HG03521 (cell line): ENCODE data around the gene FADS6.

Experiments used
- ATAC-seq: cut with Tn5 transposase; IDR thresholded peaks from one replicate; pipeline ENCODE4 v1.9.1; 2021; ENCODE audit warnings: mild to moderate bottlenecking, moderate library complexity; ENCODE audit not compliant: unreplicated experiment

Gene FADS6

GRCh38 chr17:74855323-74855722, 38.1 kb downstream of the FADS6 start:
- ATAC-seq = no peak

- no peak for ATAC-seq
Measured at GRCh38 chr17:74854792-74855191, 38.6 kb downstream of the FADS6 start.

GRCh38 chr17:74853669-74854068, 39.8 kb downstream of the FADS6 start:
- no peak for ATAC-seq

- no peak for ATAC-seq
Measured at GRCh38 chr17:74853048-74853397, 40.4 kb downstream of the FADS6 start.

- ATAC-seq = no peak
Measured at GRCh38 chr17:74852237-74853047, 41.0 kb downstream of the FADS6 start.

GRCh38 chr17:74851612-74852236, 41.7 kb downstream of the FADS6 start:
- no peak for ATAC-seq

- no peak for ATAC-seq
Measured at GRCh38 chr17:74850914-74851313, 42.5 kb downstream of the FADS6 start.

GRCh38 chr17:74850310-74850709, 43.1 kb downstream of the FADS6 start:
- no peak for ATAC-seq

- no peak for ATAC-seq
Measured at GRCh38 chr17:74848656-74849399, 44.6 kb downstream of the FADS6 start.

GRCh38 chr17:74846621-74847020, 46.8 kb downstream of the FADS6 start:
- ATAC-seq = no peak

- ATAC-seq = no peak
Measured at GRCh38 chr17:74843352-74843627, 50.1 kb downstream of the FADS6 start.

GRCh38 chr17:74842599-74843351, 50.7 kb downstream of the FADS6 start:
- no peak for ATAC-seq

GRCh38 chr17:74842146-74842598, 51.3 kb downstream of the FADS6 start:
- ATAC-seq = no peak

- no peak for ATAC-seq
Measured at GRCh38 chr17:74840989-74841666, 52.3 kb downstream of the FADS6 start.

GRCh38 chr17:74839990-74840852, 53.2 kb downstream of the FADS6 start:
- ATAC-seq = no peak

- no peak for ATAC-seq
Measured at GRCh38 chr17:74838274-74838673, 55.2 kb downstream of the FADS6 start.

- ATAC-seq = no peak
Measured at GRCh38 chr17:74836691-74837467, 56.6 kb downstream of the FADS6 start.

GRCh38 chr17:74836191-74836590, 57.2 kb downstream of the FADS6 start:
- no peak for ATAC-seq
